ENCODE data around the gene STK32A.

GRCh38 chr5:147240266-147240985 lies 5.6 kb downstream of the STK32A start:
- no peak for TF ChIP-seq CTCF (IDR thresholded peaks at IDR 0.05)
- no peak for TF ChIP-seq POLR2A (IDR thresholded peaks at IDR 0.05)
